ENCODE data around the gene NME4.
"Not testable (repeated sequence)": the region's sequence is repeated elsewhere in the genome, so short reads cannot be mapped to it uniquely, and the experiment has no call there.

NME4 gene

GRCh38 chr16:374616-374926 lies 22.4 kb upstream of the NME4 start:
- no peak overlapping the region for H3K4me3 ChIP-seq (ENCODE audit: low read depth, low read length)
- TF ChIP-seq, protein P1, sequence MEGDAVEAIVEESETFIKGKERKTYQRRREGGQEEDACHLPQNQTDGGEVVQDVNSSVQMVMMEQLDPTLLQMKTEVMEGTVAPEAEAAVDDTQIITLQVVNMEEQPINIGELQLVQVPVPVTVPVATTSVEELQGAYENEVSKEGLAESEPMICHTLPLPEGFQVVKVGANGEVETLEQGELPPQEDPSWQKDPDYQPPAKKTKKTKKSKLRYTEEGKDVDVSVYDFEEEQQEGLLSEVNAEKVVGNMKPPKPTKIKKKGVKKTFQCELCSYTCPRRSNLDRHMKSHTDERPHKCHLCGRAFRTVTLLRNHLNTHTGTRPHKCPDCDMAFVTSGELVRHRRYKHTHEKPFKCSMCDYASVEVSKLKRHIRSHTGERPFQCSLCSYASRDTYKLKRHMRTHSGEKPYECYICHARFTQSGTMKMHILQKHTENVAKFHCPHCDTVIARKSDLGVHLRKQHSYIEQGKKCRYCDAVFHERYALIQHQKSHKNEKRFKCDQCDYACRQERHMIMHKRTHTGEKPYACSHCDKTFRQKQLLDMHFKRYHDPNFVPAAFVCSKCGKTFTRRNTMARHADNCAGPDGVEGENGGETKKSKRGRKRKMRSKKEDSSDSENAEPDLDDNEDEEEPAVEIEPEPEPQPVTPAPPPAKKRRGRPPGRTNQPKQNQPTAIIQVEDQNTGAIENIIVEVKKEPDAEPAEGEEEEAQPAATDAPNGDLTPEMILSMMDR (IDR thresholded peaks at IDR 0.05; ENCODE audit: low read depth, low read length) = no peak

GRCh38 chr16:375212-375611 lies 21.8 kb upstream of the NME4 start:
- no peak overlapping the region for H3K4me3 ChIP-seq (ENCODE audit: low read depth, low read length)

GRCh38 chr16:375927-376816 lies 20.8 kb upstream of the NME4 start:
- TF ChIP-seq, protein P1 (IDR thresholded peaks at IDR 0.05; ENCODE audit: low read depth, low read length) = no peak
- no peak overlapping the region for H3K4me3 ChIP-seq (ENCODE audit: low read depth, low read length)

More at GRCh38 chr16:375212-375611, 21.8 kb upstream of the NME4 start:
- TF ChIP-seq, protein P1 (IDR thresholded peaks at IDR 0.05; ENCODE audit: low read depth, low read length) = no peak

DNA sequence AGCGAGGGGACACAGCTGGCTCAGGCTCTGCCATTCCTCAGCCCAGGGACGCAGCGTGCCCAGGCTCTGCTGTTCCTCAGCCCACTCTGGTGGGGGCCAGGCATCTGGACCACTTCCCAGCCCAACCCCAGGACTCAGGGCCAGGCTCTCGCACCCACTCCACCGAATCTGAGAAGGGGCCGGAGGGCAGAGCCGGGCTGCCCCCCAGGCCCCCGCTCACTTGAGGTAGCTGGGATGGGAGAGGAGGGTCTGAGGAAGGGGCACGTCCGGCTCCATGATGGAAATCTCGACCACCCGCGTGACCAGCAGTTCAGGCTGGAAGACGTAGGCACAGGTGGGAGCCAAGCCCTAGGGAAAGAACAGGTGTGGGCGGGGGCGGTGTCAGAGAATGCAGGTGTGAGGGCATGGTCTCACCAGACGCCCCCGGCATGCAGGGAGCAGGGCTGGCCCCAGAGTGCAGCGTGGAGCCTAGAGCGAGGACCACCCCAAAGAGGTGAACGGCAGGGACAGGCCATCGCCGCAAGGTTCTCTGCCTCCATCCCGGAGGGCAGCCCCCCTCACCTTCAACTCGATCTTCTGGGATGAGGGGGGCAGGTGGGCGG lies 20.1 kb upstream of the NME4 start:
- TF ChIP-seq, protein P1 (IDR thresholded peaks at IDR 0.05; ENCODE audit: low read depth, low read length) = no peak
- H3K4me3 ChIP-seq (ENCODE audit: low read depth, low read length) = no peak overlapping the region

DNA sequence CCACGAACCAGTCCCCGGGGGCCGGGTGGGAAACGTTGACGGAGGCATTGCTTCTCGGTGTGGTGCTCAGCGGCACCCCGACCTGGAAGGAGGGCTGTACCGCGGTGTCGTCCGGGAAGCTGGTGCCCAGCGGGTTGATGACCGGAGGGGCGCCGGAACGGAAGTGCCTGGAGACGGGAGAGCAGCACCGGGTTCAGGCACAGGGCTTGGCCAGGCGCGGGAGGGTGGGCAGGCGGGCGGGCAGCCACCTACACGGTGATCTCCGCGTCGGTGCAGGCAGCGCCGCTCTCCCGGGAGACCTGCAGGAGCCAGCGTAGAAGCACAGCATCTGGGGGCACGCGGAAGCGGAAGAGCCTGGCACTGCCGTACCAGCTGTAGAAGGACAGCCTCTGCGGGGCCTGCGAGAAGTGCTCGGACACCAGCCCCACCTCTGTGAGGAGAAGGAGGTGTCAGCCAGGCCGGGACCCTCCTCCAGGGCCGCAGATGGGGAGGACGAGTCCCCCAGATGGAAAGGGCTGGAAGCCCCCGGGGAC lies 19.5 kb upstream of the NME4 start:
- H3K4me3 ChIP-seq (ENCODE audit: low read depth, low read length) = no peak overlapping the region
- TF ChIP-seq, protein P1 (IDR thresholded peaks at IDR 0.05; ENCODE audit: low read depth, low read length) = no peak

- H3K4me3 ChIP-seq (ENCODE audit: low read depth, low read length) = not testable (repeated sequence)
Observed at GRCh38 chr16:378113-378820, 18.7 kb upstream of the NME4 start.

- no peak overlapping the region for H3K4me3 ChIP-seq (ENCODE audit: low read depth, low read length)
- TF ChIP-seq, protein P1 (IDR thresholded peaks at IDR 0.05; ENCODE audit: low read depth, low read length) = no peak
Observed at GRCh38 chr16:378821-379182, 18.2 kb upstream of the NME4 start.

Measured in WI38 (cell line).